HepG2 (cell line): ENCODE results near the gene PKP1. TPM values are rescaled to one million over a fixed set of nuclear protein-coding genes. Genes with fewer than 3 reads are reported as not detected.

Source experiments
- ATAC-seq: fragments of 200-7000 bp; cut with Tn5 transposase; 3 replicates; pipeline ENCODE4 v1.9.1; 2020; ENCODE audit warnings: mild to moderate bottlenecking, moderate library complexity
- BruUV-seq: library from RNA; stranded (reverse); fragments of 400-500 nt; replicated peaks from 2 replicates; lab custom pipeline; 2021; lab: Mats Ljungman, UMichigan
- CTCF ChIA-PET: fragments of 300-600 bp; formaldehyde crosslinking; extraction: SDS; loops from one replicate; lab custom pipeline; 2021; ENCODE audit warnings: low total read pairs, inconsistent platforms, low intra/inter-chr PET ratio; lab: Yijun Ruan, JAX
- POLR2A ChIA-PET: fragments of 350-600 bp; sonication (Branson Sonifier 250); formaldehyde crosslinking; loops from one replicate; lab custom pipeline; 2020; ENCODE audit warnings: antibody characterized with exemption, inconsistent platforms; lab: Yijun Ruan, JAX
- DNase-seq: peaks from one replicate; pipeline ENCODE4 v3.0.0-alpha.2; 2015; ENCODE audit warnings: low spot score
- FAIRE-seq: peaks from 3 replicates; lab custom pipeline; 2011; peaks lifted over from hg19 to GRCh38; lab: Jason Lieb, UNC
- H2AFZ ChIP-seq: one replicate; pipeline ENCODE4 v1.6.1; 2011; ENCODE audit warnings: low read length, inconsistent platforms
- H3K27ac ChIP-seq: fragments of 300-600 bp; 3 replicates; pipeline ENCODE4 v1.8.0; 2011; ENCODE audit warnings: mixed run types, mild to moderate bottlenecking, mixed read lengths, low read length, inconsistent platforms; ENCODE audit not compliant: insufficient read depth; ENCODE audit errors: extremely low read length
- H3K27me3 ChIP-seq, 2 experiments: fragments of 200-600 bp in 1 of 2; 2 replicates in 1 of 2; 3 replicates in 1 of 2; pipeline versions ENCODE4 v1.6.0 to v1.8.0; 2011; ENCODE audit warnings: low read length in 2 of 2, mild to moderate bottlenecking in 2 of 2, moderate library complexity in 2 of 2, inconsistent platforms in 1 of 2; ENCODE audit not compliant: insufficient read depth in 2 of 2, control insufficient read depth in 1 of 2
- H3K36me3 ChIP-seq, 2 experiments: fragments of 200-600 bp in 1 of 2; replicated peaks in 1 of 2; 2 replicates in 1 of 2; 3 replicates in 1 of 2; pipeline versions ENCODE4 v1.5.1 to v1.8.0; 2011; ENCODE audit warnings: low read length in 2 of 2, inconsistent platforms in 1 of 2; ENCODE audit not compliant: insufficient read depth in 2 of 2, control insufficient read depth in 1 of 2
- H3K4me1 ChIP-seq: 2 replicates; pipeline ENCODE4 v1.5.1; 2012; ENCODE audit warnings: low read length, inconsistent platforms; ENCODE audit not compliant: insufficient read depth
- H3K4me2 ChIP-seq: 2 replicates; pipeline ENCODE4 v1.6.0; 2011; ENCODE audit warnings: low read depth, low read length, inconsistent platforms
- H3K4me3 ChIP-seq, 3 experiments: fragments of 200-600 bp in 1 of 3; sonication (generic), shearing (Covaris generic) in 1 of 3; replicated peaks in 1 of 3; 2 replicates each; pipeline ENCODE4 v1.5.1; 2011 to 2016; ENCODE audit warnings: low read length in 3 of 3, inconsistent platforms in 2 of 3, low read depth in 2 of 3, mild to moderate bottlenecking in 2 of 3, control low read depth in 1 of 3, mixed read lengths in 1 of 3; ENCODE audit not compliant: insufficient read depth in 1 of 3
- H3K79me2 ChIP-seq: one replicate; pipeline ENCODE4 v1.6.1; 2011; ENCODE audit warnings: low read length, inconsistent platforms; ENCODE audit not compliant: insufficient read depth
- H3K9ac ChIP-seq: 2 replicates; pipeline ENCODE4 v1.6.0; 2011; ENCODE audit warnings: mild to moderate bottlenecking, low read depth, low read length, inconsistent platforms; ENCODE audit not compliant: insufficient read depth
- H3K9me3 ChIP-seq: 2 replicates; pipeline ENCODE4 v1.5.1; 2012; ENCODE audit warnings: mild to moderate bottlenecking, low read length
- H4K20me1 ChIP-seq: 2 replicates; pipeline ENCODE4 v1.6.0; 2011; ENCODE audit warnings: inconsistent platforms, mild to moderate bottlenecking, low read length, moderate library complexity; ENCODE audit not compliant: insufficient read depth
- ATM ChIP-seq: fragments of 450-650 bp; IDR thresholded peaks from 2 replicates; pipeline ENCODE4 v1.7.1; 2017; ENCODE audit warnings: mild to moderate bottlenecking, borderline replicate concordance
- ELF3 ChIP-seq: IDR thresholded peaks from 2 replicates; pipeline ENCODE4 v1.6.1; 2016; ENCODE audit warnings: missing genetic modification reagents, missing compliant biosample characterization
- GABPA ChIP-seq, 2 experiments: IDR thresholded peaks; 2 replicates each; pipeline ENCODE4 v1.6.1; 2011 to 2016; ENCODE audit warnings: low read depth in 2 of 2, low read length in 1 of 2, missing biosample characterization in 1 of 2, missing genetic modification characterization in 1 of 2
- HDAC6 ChIP-seq: fragments of 200-600 bp; sonication (generic); IDR thresholded peaks from 2 replicates; pipeline ENCODE4 v1.7.0; 2017; ENCODE audit warnings: mild to moderate bottlenecking, antibody characterized with exemption, low read length, low read depth
- HMG20B ChIP-seq: conservative IDR thresholded peaks from 2 replicates; pipeline ENCODE4 v1.6.1; 2016; ENCODE audit warnings: missing genetic modification reagents, missing compliant biosample characterization
- NCOA2 ChIP-seq: sonication (generic); formaldehyde crosslinking; IDR thresholded peaks from 2 replicates; pipeline ENCODE4 v1.8.0; 2022; ENCODE audit warnings: inconsistent platforms
- ZNF329 ChIP-seq: sonication (generic); formaldehyde crosslinking; IDR thresholded peaks from 2 replicates; pipeline ENCODE4 v1.9.0; 2021; ENCODE audit warnings: low read depth, mild to moderate bottlenecking, missing genetic modification reagents
- ZNF557 ChIP-seq: sonication (generic); formaldehyde crosslinking; IDR thresholded peaks from 2 replicates; pipeline ENCODE4 v1.4.0; 2020; ENCODE audit warnings: missing genetic modification reagents
- ZNF629 ChIP-seq: sonication (generic); formaldehyde crosslinking; conservative IDR thresholded peaks from 2 replicates; pipeline ENCODE4 v1.5.0; 2020; ENCODE audit warnings: missing genetic modification reagents
- ZNF770 ChIP-seq: sonication (generic); formaldehyde crosslinking; IDR thresholded peaks from 2 replicates; pipeline ENCODE4 v1.5.0; 2020; ENCODE audit warnings: mild to moderate bottlenecking, missing genetic modification reagents
- WGBS: methylation state at CpG from one replicate; pipeline ENCODE4 v1.1.6; 2017; ENCODE audit warnings: low lambda C conversion rate; 5-methylcytosine and 5-hydroxymethylcytosine counted together
- in situ Hi-C: cut with HindIII; loops from 2 replicates; pipeline ENCODE4 v1.10.0; 2017; ENCODE audit warnings: low pct_unique_long_range_greater_than_20kb; ENCODE audit not compliant: extremely low pct_ligation_motif_present
- intact Hi-C: fragments of 100-400 bp; cut with micrococcal nuclease; formaldehyde crosslinking; loops from one replicate; pipeline ENCODE4 v1.10.0; 2022; ENCODE audit not compliant: unreplicated experiment
- polyA plus RNA-seq, 8 experiments: library from polyadenylated mRNA; depleted of rRNA in 3 of 8; stranded (reverse) in 7 of 8; unstranded in 1 of 8; fragments of >200 nt; fragmentation: Illumina TruSeq in 4 of 8; extraction: Trizol in 4 of 8; gene quantifications; 2 replicates each; pipeline versions ENCODE4 v1.2.1 to v1.2.3, GENCODE V29; 2011 to 2016; ENCODE audit warnings: low read depth in 4 of 8, missing spikeins in 1 of 8, mixed read lengths in 1 of 8; ENCODE audit not compliant: insufficient read depth in 1 of 8
- total RNA-seq, 5 experiments: library from RNA; depleted of rRNA; stranded (reverse); fragments of >200 nt; fragmentation: Illumina TruSeq; extraction: Trizol; gene quantifications; 2 replicates each; pipeline ENCODE4 v1.2.3, GENCODE V29; 2016; ENCODE audit warnings: low read depth in 1 of 5
- TF ChIP-seq, protein P1 (sequence below): sonication (generic); formaldehyde crosslinking; IDR thresholded peaks from 2 replicates; pipeline ENCODE4 v1.5.0; 2020; ENCODE audit warnings: missing genetic modification reagents, mild to moderate bottlenecking, borderline replicate concordance

PKP1 gene
- total and polyA plus RNA-seq, 2 of the 13 experiments (the other 11 are each of a cell fraction or from before 2014, with no cell fraction given): not detected

- Histone ChIP-seq H3K9me3 (no peaks in the 10 kb centered on the region), H3K27ac (no peak overlapping the region), H2AFZ (no peak overlapping the region), H3K4me1 (peaks cover 10% of the 10 kb centered on the region), H3K36me3 (no peaks in the 10 kb centered on the region), H3K4me3 (no peak overlapping the region), H3K27me3 (peaks cover 0 to 15% of the 10 kb centered on the region in 2 experiments; a peak in 2 of 5 replicates), H3K4me2 (no peak overlapping the region), H3K9ac (no peak overlapping the region), H4K20me1 (no peaks in the 10 kb centered on the region), H3K79me2 (no peaks in the 10 kb centered on the region)
- DNase-seq (no peak), FAIRE-seq (no peak), ATAC-seq (no peak)
- TF ChIP-seq ELF3 (CRISPR knock-in tag) (no peak), HDAC6 (no peak), ATM (no peak), HMG20B (CRISPR knock-in tag) (no peak), NCOA2 (CRISPR knock-in tag) (no peak), ZNF629 (no peak), GABPA (IDR thresholded peaks at IDR 0.05; ENCODE audit: low read depth, low read length) (no peak), GABPA (CRISPR knock-in tag; IDR thresholded peaks at IDR 0.05; ENCODE audit: low read depth) (no peak), ZNF770 (CRISPR knock-in tag) (no peak), ZNF329 (no peak), ZNF557 (CRISPR knock-in tag) (no peak)
- TF ChIP-seq, protein P1, sequence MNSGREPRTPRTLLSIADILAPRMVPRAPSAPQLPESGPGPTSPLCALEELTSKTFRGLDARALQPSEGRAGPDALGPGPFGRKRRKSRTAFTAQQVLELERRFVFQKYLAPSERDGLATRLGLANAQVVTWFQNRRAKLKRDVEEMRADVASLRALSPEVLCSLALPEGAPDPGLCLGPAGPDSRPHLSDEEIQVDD (CRISPR knock-in tag): no peak
- in situ Hi-C loops (no loop called here), intact Hi-C loops (no loop called here)
- CTCF ChIA-PET: no interaction called here
- WGBS: 49% methylated on average over 7 of the region's 7 CpGs
- no TSS peak for BruUV-seq
- POLR2A ChIA-PET: no interaction called here
Measured at GRCh38 chr1:201312298-201312697, 29.0 kb downstream of the PKP1 start.
